GM23338 (cell line): ENCODE data around the gene LRRC8E.

Experiments used
- CTCF ChIP-seq, 2 experiments: fragments of 200-600 bp in 1 of 2; sonication (generic) in 1 of 2; conservative IDR thresholded peaks; 2 replicates each; pipeline versions ENCODE4 v1.5.1 to v1.6.1; 2016 to 2017; ENCODE audit warnings: antibody characterized with exemption in 2 of 2, low read depth in 2 of 2, mild to moderate bottlenecking in 2 of 2, moderate library complexity in 1 of 2
- EZH2 ChIP-seq: fragments of 200-600 bp; sonication (generic); IDR thresholded peaks from one replicate; pipeline ENCODE4 v1.8.0; 2017; ENCODE audit warnings: antibody characterized with exemption, mild to moderate bottlenecking, low read depth; ENCODE audit not compliant: unreplicated experiment

DNA sequence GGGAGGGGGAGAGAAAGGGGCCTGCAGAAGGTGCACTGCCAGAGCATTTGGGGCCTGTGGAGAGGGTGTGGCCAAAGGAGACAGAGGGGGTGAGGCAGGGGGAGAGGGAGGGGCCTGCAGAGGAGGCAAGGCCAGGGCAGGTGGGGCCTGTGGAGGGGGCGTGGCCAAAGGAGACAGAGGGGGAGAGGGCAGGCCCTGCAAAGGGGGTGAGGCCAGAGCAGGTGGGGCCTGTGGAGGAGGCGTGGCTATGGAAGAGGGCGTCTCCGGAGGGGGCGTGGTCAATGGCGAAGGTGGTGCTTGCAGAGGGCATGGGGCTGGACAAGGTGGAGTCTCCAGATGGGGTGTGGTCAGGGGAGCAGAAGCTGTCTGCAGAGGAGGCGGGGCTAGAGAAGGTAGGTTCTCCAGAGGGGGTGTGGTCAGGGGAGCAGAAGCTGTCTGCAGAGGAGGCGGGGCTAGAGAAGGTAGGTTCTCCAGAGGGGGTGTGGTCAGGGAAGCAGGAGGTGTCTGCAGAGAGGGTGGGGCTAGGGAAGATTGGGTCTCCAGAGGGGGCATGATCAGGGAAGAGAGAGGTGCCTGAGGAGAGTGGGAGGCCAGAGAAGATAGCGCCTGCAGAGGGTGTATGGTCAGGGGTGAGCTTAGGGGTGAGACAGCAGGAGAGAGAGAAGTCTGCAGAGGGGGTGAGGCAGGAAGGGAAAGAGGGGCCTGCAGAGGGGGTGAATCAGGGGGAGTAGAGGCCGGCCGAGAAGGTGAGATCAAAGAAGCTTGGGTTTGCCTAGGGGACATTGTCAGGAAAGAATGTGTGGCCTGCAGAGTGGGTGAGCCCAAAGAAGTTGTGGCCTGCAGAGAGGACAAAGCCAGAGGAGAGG is 17.5 kb upstream of the LRRC8E start:
- TF ChIP-seq CTCF (conservative IDR thresholded peaks at IDR 0.05; ENCODE audit: low read depth in 2 of 2): no peak
- TF ChIP-seq EZH2: no peak
